Coronary artery (tissue), 2 donors: Measurements from ENCODE around the gene SAA1.
"Not testable (repeated sequence)": the region's sequence is repeated elsewhere in the genome, so short reads cannot be mapped to it uniquely, and the experiment has no call there.

Experiments used
- DNase-seq: peaks from one replicate; pipeline ENCODE4 v3.0.0-alpha.2; 2017; ENCODE audit warnings: low spot score
- H3K27ac ChIP-seq, 2 donors: fragments of 200-600 bp; sonication (generic); one replicate each; pipeline ENCODE4 v1.5.1; 2016 to 2019
- H3K4me3 ChIP-seq: fragments of 200-600 bp; sonication (generic); 2 replicates; pipeline ENCODE4 v1.5.1; 2016; ENCODE audit warnings: mild to moderate bottlenecking, moderate library complexity
- TF ChIP-seq, protein P1 (sequence below): fragments of 200-600 bp; sonication (generic); IDR thresholded peaks from one replicate; pipeline ENCODE4 v1.5.1; 2019; ENCODE audit warnings: antibody characterized with exemption

The SAA1 gene

DNA sequence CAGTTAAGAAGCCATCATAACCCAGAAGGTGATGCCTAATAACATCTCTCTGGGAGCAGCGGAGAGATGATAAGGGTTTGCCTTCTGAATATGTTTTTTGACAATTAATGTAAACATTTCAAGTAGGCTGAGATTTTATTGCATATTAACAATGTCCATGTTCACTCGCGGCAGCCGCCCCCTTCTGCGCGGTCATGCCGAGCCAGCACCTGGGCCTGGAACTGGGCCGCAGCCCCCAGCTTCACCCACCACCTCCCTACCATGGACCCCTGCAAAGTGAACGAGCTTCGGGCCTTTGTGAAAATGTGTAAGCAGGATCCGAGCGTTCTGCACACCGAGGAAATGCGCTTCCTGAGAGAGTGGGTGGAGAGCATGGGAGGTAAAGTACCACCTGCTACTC is 4.3 kb upstream of the SAA1 start:
- DNase-seq, result no peak
- H3K4me3 ChIP-seq, result no peak overlapping the region
- TF ChIP-seq, protein P1, sequence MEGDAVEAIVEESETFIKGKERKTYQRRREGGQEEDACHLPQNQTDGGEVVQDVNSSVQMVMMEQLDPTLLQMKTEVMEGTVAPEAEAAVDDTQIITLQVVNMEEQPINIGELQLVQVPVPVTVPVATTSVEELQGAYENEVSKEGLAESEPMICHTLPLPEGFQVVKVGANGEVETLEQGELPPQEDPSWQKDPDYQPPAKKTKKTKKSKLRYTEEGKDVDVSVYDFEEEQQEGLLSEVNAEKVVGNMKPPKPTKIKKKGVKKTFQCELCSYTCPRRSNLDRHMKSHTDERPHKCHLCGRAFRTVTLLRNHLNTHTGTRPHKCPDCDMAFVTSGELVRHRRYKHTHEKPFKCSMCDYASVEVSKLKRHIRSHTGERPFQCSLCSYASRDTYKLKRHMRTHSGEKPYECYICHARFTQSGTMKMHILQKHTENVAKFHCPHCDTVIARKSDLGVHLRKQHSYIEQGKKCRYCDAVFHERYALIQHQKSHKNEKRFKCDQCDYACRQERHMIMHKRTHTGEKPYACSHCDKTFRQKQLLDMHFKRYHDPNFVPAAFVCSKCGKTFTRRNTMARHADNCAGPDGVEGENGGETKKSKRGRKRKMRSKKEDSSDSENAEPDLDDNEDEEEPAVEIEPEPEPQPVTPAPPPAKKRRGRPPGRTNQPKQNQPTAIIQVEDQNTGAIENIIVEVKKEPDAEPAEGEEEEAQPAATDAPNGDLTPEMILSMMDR, result no peak

GRCh38 chr11:18262681-18263350 is 3.2 kb upstream of the SAA1 start:
- not testable (repeated sequence) for H3K27ac ChIP-seq, H3K4me3 ChIP-seq, DNase-seq

More for the DNA sequence above, 4.3 kb upstream of the SAA1 start:
- no peak overlapping the region for H3K27ac ChIP-seq

GRCh38 chr11:18264035-18264434 is 2.0 kb upstream of the SAA1 start:
- TF ChIP-seq, protein P1, result no peak
- DNase-seq, result no peak
- Histone ChIP-seq H3K27ac (no peak overlapping the region), H3K4me3 (no peak overlapping the region)

GRCh38 chr11:18264677-18265555 is 1.1 kb upstream of the SAA1 start:
- no peak overlapping the region for H3K4me3 ChIP-seq
- TF ChIP-seq, protein P1, result no peak
- H3K27ac ChIP-seq, result no peak overlapping the region
- DNase-seq, result no peak

DNA sequence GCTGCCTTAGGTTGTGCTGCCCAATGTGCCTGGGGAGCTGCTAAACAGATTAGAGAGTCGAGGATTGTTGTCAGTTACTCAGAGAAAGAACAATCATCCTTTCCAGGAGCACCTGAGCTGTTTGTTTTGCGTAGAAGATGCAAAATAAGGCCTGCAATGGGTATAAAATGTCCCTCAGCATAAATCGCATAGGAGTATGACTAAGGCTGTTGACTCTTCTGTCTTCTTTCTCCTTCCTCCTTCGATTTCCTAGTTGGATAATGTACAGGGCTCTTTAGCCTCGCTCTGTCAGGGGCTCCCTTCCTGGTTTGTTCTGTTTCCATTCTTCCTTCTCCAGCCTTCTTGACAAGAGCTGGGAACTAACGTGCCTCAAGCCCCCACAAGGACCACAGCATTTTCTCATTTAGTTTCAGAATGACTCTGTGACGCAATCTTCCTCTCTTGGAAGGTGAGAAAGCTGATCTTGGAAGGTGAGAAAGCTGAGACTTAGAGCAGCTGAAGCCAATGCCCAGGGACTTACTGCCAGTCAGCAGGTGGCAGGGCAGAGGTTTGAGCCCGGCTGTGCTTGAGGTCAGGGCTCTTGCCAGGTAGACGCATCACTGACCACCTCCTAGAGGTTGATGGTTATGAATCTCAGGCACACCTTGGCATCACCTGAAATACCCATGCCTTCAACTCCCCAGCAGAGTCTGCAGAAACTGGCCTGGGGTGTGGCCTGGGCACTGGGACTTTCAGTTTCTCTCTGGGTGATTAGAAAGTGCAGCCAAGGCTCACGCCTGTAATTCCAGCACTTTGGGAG is 1.5 kb downstream of the SAA1 start:
- not testable (repeated sequence) for H3K4me3 ChIP-seq, H3K27ac ChIP-seq

GRCh38 chr11:18269252-18269651 is 3.2 kb downstream of the SAA1 start:
- DNase-seq, H3K4me3 ChIP-seq, H3K27ac ChIP-seq: not testable (repeated sequence)

More for the DNA sequence above, 1.5 kb downstream of the SAA1 start:
- DNase-seq, result not testable (repeated sequence)

DNA sequence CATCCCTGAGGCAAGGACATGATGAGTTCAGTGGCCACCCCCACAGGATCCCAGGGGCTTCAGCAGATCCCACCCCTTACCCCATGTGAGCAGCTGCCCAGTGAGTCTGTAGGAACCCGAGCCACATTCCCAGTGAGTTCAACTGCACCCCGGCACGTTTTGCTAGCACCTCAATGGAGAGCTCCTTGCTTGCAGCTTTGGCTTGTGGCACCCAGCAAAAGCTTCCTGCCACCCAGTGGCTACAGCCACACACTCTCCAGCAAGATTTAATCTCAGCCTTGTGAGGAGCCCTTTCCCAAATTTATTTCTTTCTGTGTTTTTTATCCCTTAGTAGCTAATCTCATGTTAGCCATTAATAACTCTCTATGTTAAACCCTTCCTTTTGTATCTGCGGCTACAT is 4.0 kb downstream of the SAA1 start:
- TF ChIP-seq, protein P1, result no peak
- no peak overlapping the region for H3K27ac ChIP-seq
- H3K4me3 ChIP-seq, result no peak overlapping the region
- DNase-seq, result no peak

DNA sequence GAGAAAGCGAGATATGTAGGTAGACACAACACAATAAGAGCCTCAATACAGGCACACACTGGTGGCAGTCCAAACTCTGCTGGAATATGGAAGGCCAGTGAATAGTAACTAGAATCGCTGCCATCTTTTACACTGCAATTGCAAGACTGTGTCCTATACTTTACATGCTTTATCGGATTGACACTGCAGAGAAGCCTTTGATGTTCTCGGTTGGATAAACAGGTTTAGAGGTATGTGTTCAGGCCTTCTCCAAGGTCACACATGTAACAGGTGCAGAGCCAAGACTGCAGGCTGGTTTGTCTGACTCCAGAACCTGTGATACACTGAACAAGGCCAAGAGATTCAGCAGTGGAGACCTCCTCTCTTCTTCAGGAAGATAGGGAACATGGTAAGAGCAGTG is 5.1 kb downstream of the SAA1 start:
- TF ChIP-seq, protein P1, result no peak
- no peak overlapping the region for H3K4me3 ChIP-seq
- H3K27ac ChIP-seq, result no peak overlapping the region
- no peak for DNase-seq
